ENCODE data around the gene SPRED1.

The SPRED1 gene

GRCh38 chr15:38252481-38253350 lies at the start of gene SPRED1:
SPRED1 (plus strand) TSS chr15:38252836; CDS start chr15:38253186, 350 bp downstream.
- Histone ChIP-seq H4K20me1 (ENCODE audit: control insufficient read depth, insufficient read depth, low read depth, low read length) (0 out of 2 replicates have a peak, but pooled peaks cover 6% of the 10 kb centered on the region), H3K27me3 (ENCODE audit: control insufficient read depth, low read length) (peaks cover 35% of the 10 kb centered on the region), H3K36me3 (ENCODE audit: control insufficient read depth, low read length) (no peaks in the 10 kb centered on the region), H3K4me1 (ENCODE audit: control insufficient read depth, low read length) (peaks cover 27% of the 10 kb centered on the region), H3K79me2 (ENCODE audit: control insufficient read depth, low read length) (peaks cover 39% of the 10 kb centered on the region), H3K9me3 (ENCODE audit: control insufficient read depth, insufficient read depth, low read length) (no peaks in the 10 kb centered on the region), H3K9me2 (replicated peaks; ENCODE audit: control insufficient read depth, low read length) (no peaks in the 10 kb centered on the region), H3K4me3 (ENCODE audit: low read length) (peak within 1 kb of the TSS; percentile 79), H3K4me2 (ENCODE audit: low read length) (peak within 1 kb of the TSS; percentile 84), H3K27ac (ENCODE audit: low read depth, low read length) (peak within 1 kb of the TSS; percentile 56), H3F3A (ENCODE audit: control insufficient read depth, insufficient read depth) (peaks cover 9% of the 10 kb centered on the region)
- TF ChIP-seq CTCF (IDR thresholded peaks at IDR 0.05; ENCODE audit: low read depth, low read length, poor library complexity, severe bottlenecking) = no peak
- TF ChIP-seq EZH2phosphoT487 (IDR thresholded peaks at IDR 0.05; ENCODE audit: borderline replicate concordance, low read length) = no peak

- H4K20me1 ChIP-seq (ENCODE audit: control insufficient read depth, insufficient read depth, low read depth, low read length) = no peaks in the 10 kb centered on the region
- H3K36me3 ChIP-seq (ENCODE audit: control insufficient read depth, low read length) = no peaks in the 10 kb centered on the region
- H3F3A ChIP-seq (ENCODE audit: control insufficient read depth, insufficient read depth) = no peaks in the 10 kb centered on the region
- no peak overlapping the region for H3K4me3 ChIP-seq (ENCODE audit: low read length)
- H3K4me1 ChIP-seq (ENCODE audit: control insufficient read depth, low read length) = no peaks in the 10 kb centered on the region
- H3K9me3 ChIP-seq (ENCODE audit: control insufficient read depth, insufficient read depth, low read length) = no peaks in the 10 kb centered on the region
- H3K9me2 ChIP-seq (replicated peaks; ENCODE audit: control insufficient read depth, low read length) = no peaks in the 10 kb centered on the region
- no peak for TF ChIP-seq EZH2phosphoT487 (IDR thresholded peaks at IDR 0.05; ENCODE audit: borderline replicate concordance, low read length)
- no peak for TF ChIP-seq CTCF (IDR thresholded peaks at IDR 0.05; ENCODE audit: low read depth, low read length, poor library complexity, severe bottlenecking)
- peaks cover 7% of the 10 kb centered on the region; the same call in 1 of the 2 replicates for H3K27me3 ChIP-seq (ENCODE audit: control insufficient read depth, low read length)
- no peaks in the 10 kb centered on the region for H3K79me2 ChIP-seq (ENCODE audit: control insufficient read depth, low read length)
- no peak overlapping the region for H3K4me2 ChIP-seq (ENCODE audit: low read length)
- no peak overlapping the region for H3K27ac ChIP-seq (ENCODE audit: low read depth, low read length)
These were observed 46.9 kb upstream of the SPRED1 start for GRCh38 chr15:38205526-38206272.

- Histone ChIP-seq H3K79me2 (ENCODE audit: control insufficient read depth, low read length) (no peaks in the 10 kb centered on the region), H3K4me2 (ENCODE audit: low read length) (no peak overlapping the region), H3F3A (ENCODE audit: control insufficient read depth, insufficient read depth) (no peaks in the 10 kb centered on the region), H4K20me1 (ENCODE audit: control insufficient read depth, insufficient read depth, low read depth, low read length) (no peaks in the 10 kb centered on the region), H3K27ac (ENCODE audit: low read depth, low read length) (no peak overlapping the region), H3K4me3 (ENCODE audit: low read length) (no peak overlapping the region), H3K27me3 (ENCODE audit: control insufficient read depth, low read length) (peaks cover 7% of the 10 kb centered on the region; the same call in 1 of the 2 replicates), H3K4me1 (ENCODE audit: control insufficient read depth, low read length) (no peaks in the 10 kb centered on the region), H3K36me3 (ENCODE audit: control insufficient read depth, low read length) (no peaks in the 10 kb centered on the region), H3K9me3 (ENCODE audit: control insufficient read depth, insufficient read depth, low read length) (no peaks in the 10 kb centered on the region), H3K9me2 (replicated peaks; ENCODE audit: control insufficient read depth, low read length) (no peaks in the 10 kb centered on the region)
- TF ChIP-seq EZH2phosphoT487 (IDR thresholded peaks at IDR 0.05; ENCODE audit: borderline replicate concordance, low read length) (no peak), CTCF (IDR thresholded peaks at IDR 0.05; ENCODE audit: low read depth, low read length, poor library complexity, severe bottlenecking) (no peak)
These were observed 45.0 kb upstream of the SPRED1 start for GRCh38 chr15:38207621-38208020.
